Colonic mucosa (tissue), 4 donors: ENCODE results near the gene IGIP. TPM values are rescaled to one million over a fixed set of nuclear protein-coding genes. Genes with fewer than 3 reads are reported as not detected.

Experiments used
- DNase-seq: peaks from one replicate; pipeline ENCODE4 v3.0.0-alpha.2; 2020
- H3K27ac ChIP-seq: fragments of 200-600 bp; one replicate; pipeline ENCODE4 v1.8.0; 2021
- H3K27me3 ChIP-seq: fragments of 200-600 bp; one replicate; pipeline ENCODE4 v1.8.0; 2021
- H3K36me3 ChIP-seq: fragments of 200-600 bp; one replicate; pipeline ENCODE4 v1.8.0; 2021
- H3K4me1 ChIP-seq: fragments of 200-600 bp; one replicate; pipeline ENCODE4 v1.8.0; 2021; ENCODE audit warnings: mild to moderate bottlenecking
- H3K4me3 ChIP-seq: fragments of 200-600 bp; one replicate; pipeline ENCODE4 v1.8.0; 2021
- H3K9ac ChIP-seq, 2 donors: one replicate each; pipeline ENCODE4 v1.7.0; 2013; ENCODE audit warnings: control low read depth in 2 of 2, low read depth in 2 of 2, low read length in 2 of 2
- H3K9me3 ChIP-seq: fragments of 200-600 bp; one replicate; pipeline ENCODE4 v1.8.0; 2021
- CTCF ChIP-seq: fragments of 200-600 bp; IDR thresholded peaks from one replicate; pipeline ENCODE4 v1.8.0; 2022; ENCODE audit warnings: antibody characterized with exemption, mild to moderate bottlenecking
- intact Hi-C: fragments of 100-400 bp; cut with DNase I; formaldehyde crosslinking; loops from one replicate; pipeline ENCODE4 v1.14.1; 2022
- total RNA-seq, 2 donors: library from RNA; stranded (reverse); fragmentation: NEBNext Ultra II Directional in 1 of 2; extraction: Animal tissue kit (Norgen Biotek cat#: 25700) in 1 of 2; gene quantifications; one replicate each; pipeline ENCODE4 v1.2.1, GENCODE V29; 2021
- donor health status: healthy.
- donor health status: DM: no; HTN: no; CAD: no.
- donor health status: DM: no; HTN: no; CAD: no.

IGIP gene
- total RNA-seq, 2 donors from 2014 or later, result 7.8 to 9.5 TPM

- no peaks in the 10 kb centered on the region for H3K9me3 ChIP-seq
Measured at GRCh38 chr5:140090251-140090650, 35.5 kb upstream of the IGIP start.

DNA sequence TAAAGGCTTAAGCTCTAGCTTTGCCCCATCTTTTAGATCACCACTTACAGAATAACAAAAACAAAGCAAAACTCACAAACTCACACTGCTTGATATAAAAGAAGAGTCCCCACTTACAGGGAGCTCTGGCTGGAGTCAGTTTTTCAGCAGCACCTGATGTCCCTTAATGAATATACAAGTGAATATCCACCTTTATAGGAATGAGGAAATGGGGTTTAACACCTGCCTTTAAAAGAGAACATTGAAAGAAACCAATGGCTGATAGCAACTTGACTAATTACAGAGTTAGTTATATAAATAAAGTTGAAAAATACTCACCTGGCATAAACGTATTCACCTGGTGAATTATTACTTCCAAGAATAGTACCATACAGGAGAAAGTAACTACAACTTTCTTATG is 32.6 kb upstream of the IGIP start:
- no peak overlapping the region for H3K4me3 ChIP-seq
- H3K9me3 ChIP-seq, result no peaks in the 10 kb centered on the region
- DNase-seq, result no peak
- no peak for TF ChIP-seq CTCF
- intact Hi-C loops, result no loop called here
- H3K9ac ChIP-seq, result no peak overlapping the region
- H3K4me1 ChIP-seq, result no peaks in the 10 kb centered on the region
- H3K36me3 ChIP-seq, result no peaks in the 10 kb centered on the region
- no peak overlapping the region for H3K27ac ChIP-seq
- H3K27me3 ChIP-seq, result no peaks in the 10 kb centered on the region

More at GRCh38 chr5:140090251-140090650, 35.5 kb upstream of the IGIP start:
- Histone ChIP-seq H3K36me3 (no peaks in the 10 kb centered on the region), H3K4me1 (no peaks in the 10 kb centered on the region), H3K27me3 (no peaks in the 10 kb centered on the region), H3K9ac (no peak overlapping the region), H3K27ac (no peak overlapping the region), H3K4me3 (no peak overlapping the region)
- no peak for TF ChIP-seq CTCF
- DNase-seq, result no peak
- intact Hi-C loops, result no loop called here

- H3K36me3 ChIP-seq, result no peaks in the 10 kb centered on the region
- no peak for TF ChIP-seq CTCF
- intact Hi-C loops, result no loop called here
- H3K4me1 ChIP-seq, result no peaks in the 10 kb centered on the region
- H3K27ac ChIP-seq, result no peak overlapping the region
- no peak overlapping the region for H3K4me3 ChIP-seq
- H3K9me3 ChIP-seq, result no peaks in the 10 kb centered on the region
- no peak for DNase-seq
- no peaks in the 10 kb centered on the region for H3K27me3 ChIP-seq
- no peak overlapping the region for H3K9ac ChIP-seq
Measured at GRCh38 chr5:140093866-140094265, 31.9 kb upstream of the IGIP start.

GRCh38 chr5:140094889-140095288 is 30.8 kb upstream of the IGIP start:
- Histone ChIP-seq H3K4me1 (no peaks in the 10 kb centered on the region), H3K9ac (no peak overlapping the region), H3K27ac (no peak overlapping the region), H3K4me3 (no peak overlapping the region), H3K27me3 (no peaks in the 10 kb centered on the region), H3K36me3 (no peaks in the 10 kb centered on the region), H3K9me3 (no peaks in the 10 kb centered on the region)
- intact Hi-C loops, result no loop called here
- no peak for DNase-seq
- no peak for TF ChIP-seq CTCF

DNA sequence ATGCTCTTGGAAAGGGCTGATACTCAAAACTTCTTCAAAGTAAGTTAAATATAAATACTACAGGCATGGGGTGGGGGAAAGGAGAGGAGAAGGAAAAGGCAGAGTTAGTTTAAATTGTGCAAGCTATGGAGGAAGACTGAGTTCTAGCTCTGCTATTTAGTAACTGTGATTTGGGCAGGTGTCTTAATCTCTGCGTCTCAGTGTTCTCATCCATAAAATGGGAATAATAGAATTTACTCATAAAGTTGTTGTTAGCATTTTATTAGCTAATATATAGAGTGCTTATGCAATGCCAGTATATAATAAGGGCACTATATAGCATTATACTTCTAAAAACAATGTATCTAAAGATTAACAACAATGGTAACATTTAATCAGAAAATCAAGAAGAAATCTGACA is 24.6 kb upstream of the IGIP start:
- no peak for DNase-seq
- no peaks in the 10 kb centered on the region for H3K27me3 ChIP-seq
- H3K36me3 ChIP-seq, result no peaks in the 10 kb centered on the region
- TF ChIP-seq CTCF, result no peak
- H3K9ac ChIP-seq, result no peak overlapping the region
- H3K9me3 ChIP-seq, result no peaks in the 10 kb centered on the region
- no peak overlapping the region for H3K27ac ChIP-seq
- intact Hi-C loops, result no loop called here
- H3K4me1 ChIP-seq, result no peaks in the 10 kb centered on the region
- no peak overlapping the region for H3K4me3 ChIP-seq

DNA sequence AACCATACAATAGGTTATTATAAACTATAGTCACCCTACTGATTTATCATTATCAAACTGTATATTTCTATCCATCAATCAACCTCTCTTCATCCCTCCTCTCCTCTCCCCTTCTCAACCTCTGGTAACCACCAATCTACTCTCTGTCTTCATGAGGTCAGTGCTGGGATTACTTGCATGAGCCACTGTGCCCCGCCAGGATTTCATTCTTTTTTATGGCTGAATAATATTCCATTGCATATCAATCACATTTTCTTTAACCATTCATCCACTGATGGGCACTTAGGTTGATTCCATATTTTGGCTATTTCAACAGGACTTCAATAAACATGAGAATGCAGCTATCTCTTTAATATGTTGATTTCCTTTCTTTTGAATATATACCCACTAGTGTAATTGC is 22.6 kb upstream of the IGIP start:
- Histone ChIP-seq H3K27ac (no peak overlapping the region), H3K9ac (no peak overlapping the region), H3K9me3 (no peaks in the 10 kb centered on the region), H3K4me1 (no peaks in the 10 kb centered on the region), H3K36me3 (no peaks in the 10 kb centered on the region), H3K27me3 (no peaks in the 10 kb centered on the region), H3K4me3 (no peak overlapping the region)
- intact Hi-C loops, result no loop called here
- no peak for DNase-seq
- TF ChIP-seq CTCF, result no peak
